Parathyroid adenoma (tissue), 2 donors: ENCODE results near the gene DYNLT2B.

Experiments
- H2AFZ ChIP-seq: fragments of 300-600 bp; sonication (generic); one replicate; pipeline ENCODE4 v1.7.0; 2017; ENCODE audit warnings: antibody characterized with exemption, mild to moderate bottlenecking
- H3K27ac ChIP-seq: fragments of 300-600 bp; sonication (generic); one replicate; pipeline ENCODE4 v1.7.0; 2017
- H3K27me3 ChIP-seq: fragments of 300-600 bp; sonication (generic); one replicate; pipeline ENCODE4 v1.7.0; 2017; ENCODE audit warnings: low read length; ENCODE audit not compliant: control insufficient read depth, insufficient read depth
- H3K36me3 ChIP-seq: fragments of 300-600 bp; sonication (generic); one replicate; pipeline ENCODE4 v1.7.0; 2017; ENCODE audit warnings: low read length; ENCODE audit not compliant: control insufficient read depth, insufficient read depth
- H3K4me1 ChIP-seq: fragments of 300-600 bp; sonication (generic); one replicate; pipeline ENCODE4 v1.7.0; 2017; ENCODE audit warnings: control low read depth
- H3K4me2 ChIP-seq: fragments of 300-600 bp; sonication (generic); one replicate; pipeline ENCODE4 v1.7.0; 2017; ENCODE audit warnings: low read length
- H3K4me3 ChIP-seq: fragments of 300-600 bp; sonication (generic); one replicate; pipeline ENCODE4 v1.7.0; 2017; ENCODE audit warnings: low read depth, low read length
- H3K79me2 ChIP-seq: fragments of 300-600 bp; sonication (generic); one replicate; pipeline ENCODE4 v1.7.0; 2017; ENCODE audit warnings: control low read depth
- H3K9ac ChIP-seq: fragments of 300-600 bp; sonication (generic); one replicate; pipeline ENCODE4 v1.7.0; 2017; ENCODE audit warnings: mild to moderate bottlenecking
- H3K9me3 ChIP-seq: fragments of 300-600 bp; sonication (generic); one replicate; pipeline ENCODE4 v1.7.0; 2017; ENCODE audit warnings: low read length; ENCODE audit not compliant: control insufficient read depth
- TF ChIP-seq, protein P1 (sequence below): fragments of 300-600 bp; sonication (generic); IDR thresholded peaks from one replicate; pipeline ENCODE4 v1.7.0; 2017; ENCODE audit warnings: antibody characterized with exemption, mild to moderate bottlenecking
- donor health status: primary hyperparathyroidism.

The DYNLT2B gene

DNA sequence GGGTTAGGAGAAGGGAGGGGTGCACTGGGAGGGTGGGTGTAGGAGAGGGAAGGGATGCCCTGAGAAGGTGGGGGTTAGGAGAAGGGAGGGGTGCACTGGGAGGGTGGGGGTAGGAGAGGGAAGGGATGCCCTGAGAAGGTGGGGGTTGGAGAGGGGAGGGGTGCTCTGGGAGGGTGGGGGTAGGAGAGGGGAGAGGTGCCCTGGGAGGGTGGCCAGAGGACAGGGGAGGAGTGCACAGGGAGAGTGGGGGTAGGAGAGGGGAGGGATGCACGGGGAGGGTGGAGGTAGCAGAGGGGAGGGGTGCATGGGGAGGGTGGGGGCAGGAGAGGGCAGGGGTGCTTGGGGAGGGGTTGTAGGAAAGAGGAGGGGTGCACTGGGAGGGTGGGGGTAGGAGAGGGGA is 16.9 kb upstream of the DYNLT2B start:
- Histone ChIP-seq H2AFZ (no peak overlapping the region), H3K4me2 (no peak overlapping the region), H3K4me3 (no peak overlapping the region), H3K27me3 (no peaks in the 10 kb centered on the region), H3K27ac (no peak overlapping the region), H3K79me2 (no peaks in the 10 kb centered on the region), H3K9ac (no peak overlapping the region), H3K9me3 (no peaks in the 10 kb centered on the region), H3K36me3 (no peaks in the 10 kb centered on the region), H3K4me1 (no peaks in the 10 kb centered on the region)
- TF ChIP-seq, protein P1, sequence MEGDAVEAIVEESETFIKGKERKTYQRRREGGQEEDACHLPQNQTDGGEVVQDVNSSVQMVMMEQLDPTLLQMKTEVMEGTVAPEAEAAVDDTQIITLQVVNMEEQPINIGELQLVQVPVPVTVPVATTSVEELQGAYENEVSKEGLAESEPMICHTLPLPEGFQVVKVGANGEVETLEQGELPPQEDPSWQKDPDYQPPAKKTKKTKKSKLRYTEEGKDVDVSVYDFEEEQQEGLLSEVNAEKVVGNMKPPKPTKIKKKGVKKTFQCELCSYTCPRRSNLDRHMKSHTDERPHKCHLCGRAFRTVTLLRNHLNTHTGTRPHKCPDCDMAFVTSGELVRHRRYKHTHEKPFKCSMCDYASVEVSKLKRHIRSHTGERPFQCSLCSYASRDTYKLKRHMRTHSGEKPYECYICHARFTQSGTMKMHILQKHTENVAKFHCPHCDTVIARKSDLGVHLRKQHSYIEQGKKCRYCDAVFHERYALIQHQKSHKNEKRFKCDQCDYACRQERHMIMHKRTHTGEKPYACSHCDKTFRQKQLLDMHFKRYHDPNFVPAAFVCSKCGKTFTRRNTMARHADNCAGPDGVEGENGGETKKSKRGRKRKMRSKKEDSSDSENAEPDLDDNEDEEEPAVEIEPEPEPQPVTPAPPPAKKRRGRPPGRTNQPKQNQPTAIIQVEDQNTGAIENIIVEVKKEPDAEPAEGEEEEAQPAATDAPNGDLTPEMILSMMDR: no peak

DNA sequence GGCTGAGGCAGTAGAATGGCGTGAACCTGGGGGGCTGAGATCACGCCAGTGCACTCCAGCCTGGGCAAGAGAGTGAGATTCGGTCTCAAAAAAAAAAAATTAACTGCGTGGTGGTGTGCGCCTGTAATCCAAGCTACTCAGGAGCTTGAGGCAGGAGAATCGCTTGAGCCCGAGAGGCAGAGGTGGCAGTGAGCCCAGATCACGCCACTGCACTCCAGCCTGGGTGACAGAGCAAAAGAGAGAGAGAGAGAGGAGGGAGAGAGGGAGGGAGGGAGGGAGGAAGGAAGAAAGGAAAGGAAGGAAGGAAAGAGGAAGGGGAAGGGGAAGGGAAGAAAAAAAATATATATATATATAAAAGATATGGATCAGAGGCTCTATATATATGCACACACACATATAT is 14.1 kb upstream of the DYNLT2B start:
- no peaks in the 10 kb centered on the region for H3K36me3 ChIP-seq
- H3K9me3 ChIP-seq: no peaks in the 10 kb centered on the region
- no peaks in the 10 kb centered on the region for H3K79me2 ChIP-seq
- TF ChIP-seq, protein P1: no peak
- no peaks in the 10 kb centered on the region for H3K4me1 ChIP-seq
- no peak overlapping the region for H2AFZ ChIP-seq
- no peak overlapping the region for H3K4me3 ChIP-seq
- H3K27ac ChIP-seq: no peak overlapping the region
- no peaks in the 10 kb centered on the region for H3K27me3 ChIP-seq
- no peak overlapping the region for H3K9ac ChIP-seq
- H3K4me2 ChIP-seq: no peak overlapping the region

GRCh38 chr3:196327405-196327804 is 9.4 kb upstream of the DYNLT2B start:
- Histone ChIP-seq H3K27ac (no peak overlapping the region), H3K4me2 (no peak overlapping the region), H3K4me1 (no peaks in the 10 kb centered on the region), H3K36me3 (no peaks in the 10 kb centered on the region), H3K79me2 (no peaks in the 10 kb centered on the region), H3K9me3 (no peaks in the 10 kb centered on the region), H3K4me3 (no peak overlapping the region), H3K27me3 (no peaks in the 10 kb centered on the region), H3K9ac (no peak overlapping the region), H2AFZ (no peak overlapping the region)
- TF ChIP-seq, protein P1: no peak

DNA sequence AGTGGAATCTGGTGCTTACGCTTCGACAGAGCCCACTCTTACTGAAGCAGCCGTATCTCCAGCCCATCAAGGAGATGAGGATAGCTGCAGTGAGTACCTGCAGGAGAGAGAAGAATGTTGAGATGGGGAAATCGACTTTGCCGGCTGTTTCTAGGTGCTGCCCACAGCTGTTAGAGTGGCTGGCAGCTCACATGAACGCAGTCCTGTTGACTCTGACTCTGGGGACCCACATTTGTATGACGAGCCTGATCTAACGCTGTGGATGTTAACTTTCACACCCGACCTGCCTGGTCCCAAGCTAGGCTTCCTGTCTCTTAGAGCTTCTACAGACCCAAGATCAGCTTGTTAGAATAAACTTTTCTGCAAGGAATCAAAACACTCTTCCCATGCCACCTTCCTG is 8.9 kb upstream of the DYNLT2B start:
- H3K27ac ChIP-seq: no peak overlapping the region
- H3K4me1 ChIP-seq: no peaks in the 10 kb centered on the region
- no peaks in the 10 kb centered on the region for H3K9me3 ChIP-seq
- no peaks in the 10 kb centered on the region for H3K27me3 ChIP-seq
- TF ChIP-seq, protein P1: no peak
- H3K4me3 ChIP-seq: no peak overlapping the region
- no peaks in the 10 kb centered on the region for H3K79me2 ChIP-seq
- no peak overlapping the region for H3K9ac ChIP-seq
- no peak overlapping the region for H2AFZ ChIP-seq
- no peak overlapping the region for H3K4me2 ChIP-seq
- H3K36me3 ChIP-seq: no peaks in the 10 kb centered on the region

- Histone ChIP-seq H3K36me3 (no peaks in the 10 kb centered on the region), H3K27ac (no peak overlapping the region), H3K79me2 (no peaks in the 10 kb centered on the region), H3K4me3 (no peak overlapping the region), H3K27me3 (no peaks in the 10 kb centered on the region), H3K4me1 (no peaks in the 10 kb centered on the region), H3K4me2 (no peak overlapping the region), H3K9me3 (no peaks in the 10 kb centered on the region), H2AFZ (no peak overlapping the region), H3K9ac (no peak overlapping the region)
- TF ChIP-seq, protein P1: no peak
Observed at GRCh38 chr3:196323691-196324090, 5.7 kb upstream of the DYNLT2B start.
